NT2/D1 (cell line): ENCODE measurements around the gene CAMK4.

Experiments
- DNase-seq: peaks from one replicate; pipeline ENCODE4 v3.0.0-alpha.2; 2011; ENCODE audit warnings: low read depth, low spot score
- H3K27me3 ChIP-seq: 2 replicates; pipeline ENCODE4 v1.6.0; 2011; ENCODE audit warnings: mild to moderate bottlenecking; ENCODE audit not compliant: insufficient read length, insufficient read depth
- H3K36me3 ChIP-seq: 2 replicates; pipeline ENCODE4 v1.6.1; 2011; ENCODE audit warnings: mild to moderate bottlenecking, low read length, mixed read lengths; ENCODE audit not compliant: insufficient read depth, insufficient read length
- H3K4me1 ChIP-seq: 2 replicates; pipeline ENCODE4 v1.5.1; 2011; ENCODE audit not compliant: insufficient read depth, insufficient read length
- H3K4me3 ChIP-seq: 2 replicates; pipeline ENCODE4 v1.5.1; 2011; ENCODE audit warnings: low read depth; ENCODE audit not compliant: insufficient read length
- H3K9ac ChIP-seq: 2 replicates; pipeline ENCODE4 v1.6.0; 2011; ENCODE audit warnings: low read depth; ENCODE audit not compliant: insufficient read length
- H3K9me3 ChIP-seq: 2 replicates; pipeline ENCODE4 v1.5.1; 2011; ENCODE audit warnings: mild to moderate bottlenecking, low read length; ENCODE audit not compliant: insufficient read depth
- SUZ12 ChIP-seq: IDR thresholded peaks from 2 replicates; pipeline ENCODE4 v1.6.1; 2011; ENCODE audit not compliant: insufficient read length, insufficient read depth; ENCODE audit errors: extremely low read depth
- YY1 ChIP-seq: IDR thresholded peaks from 2 replicates; pipeline ENCODE4 v1.6.1; 2011; ENCODE audit not compliant: insufficient read length, insufficient read depth
- ZNF274 ChIP-seq: IDR thresholded peaks from 2 replicates; pipeline ENCODE4 v1.6.1; 2011; ENCODE audit warnings: mild to moderate bottlenecking, low read depth, low read length

CAMK4 gene

GRCh38 chr5:111278858-111279504, 54.8 kb downstream of the CAMK4 start:
- no peaks in the 10 kb centered on the region for H3K4me1 ChIP-seq
- TF ChIP-seq SUZ12 = no peak
- TF ChIP-seq YY1 = no peak
- TF ChIP-seq ZNF274 = no peak
- no peaks in the 10 kb centered on the region for H3K36me3 ChIP-seq
- no peak overlapping the region for H3K4me3 ChIP-seq
- H3K27me3 ChIP-seq = no peaks in the 10 kb centered on the region
- no peak overlapping the region for H3K9ac ChIP-seq
- H3K9me3 ChIP-seq = no peaks in the 10 kb centered on the region
- DNase-seq = peak; percentile 38

GRCh38 chr5:111280282-111280951, 56.2 kb downstream of the CAMK4 start:
- no peak overlapping the region for H3K9ac ChIP-seq
- H3K4me3 ChIP-seq = no peak overlapping the region
- H3K9me3 ChIP-seq = no peaks in the 10 kb centered on the region
- no peaks in the 10 kb centered on the region for H3K36me3 ChIP-seq
- no peak for DNase-seq
- no peaks in the 10 kb centered on the region for H3K27me3 ChIP-seq
- TF ChIP-seq SUZ12 (no peak), ZNF274 (no peak), YY1 (no peak)
- H3K4me1 ChIP-seq = no peaks in the 10 kb centered on the region

- Histone ChIP-seq H3K4me1 (no peaks in the 10 kb centered on the region), H3K9ac (no peak overlapping the region)
Observed at GRCh38 chr5:111282798-111283197, 58.6 kb downstream of the CAMK4 start.

DNA sequence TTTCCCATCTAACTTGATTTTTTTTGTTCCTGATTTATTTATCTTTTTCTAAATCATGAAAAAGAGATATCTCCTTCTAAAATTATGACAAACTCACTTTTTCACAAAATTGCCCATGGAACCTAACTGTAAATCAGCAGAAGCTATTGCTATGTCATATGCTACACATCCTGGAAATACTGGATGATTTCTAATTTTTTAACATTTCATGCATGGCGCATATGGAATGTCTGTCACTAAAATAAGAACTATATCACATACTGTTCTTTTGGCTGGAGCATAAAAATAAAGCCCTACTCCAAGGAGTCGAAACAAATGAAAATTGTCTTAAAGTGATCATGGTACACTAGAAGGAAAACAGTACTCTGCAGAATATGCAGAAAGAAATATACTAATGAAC, 60.6 kb downstream of the CAMK4 start:
- no peak for DNase-seq
- H3K27me3 ChIP-seq = no peaks in the 10 kb centered on the region
- TF ChIP-seq SUZ12 (no peak), ZNF274 (no peak), YY1 (no peak)
- no peaks in the 10 kb centered on the region for H3K36me3 ChIP-seq
- H3K4me3 ChIP-seq = no peak overlapping the region
- H3K9ac ChIP-seq = no peak overlapping the region
- H3K9me3 ChIP-seq = no peaks in the 10 kb centered on the region
- no peaks in the 10 kb centered on the region for H3K4me1 ChIP-seq

More at GRCh38 chr5:111282798-111283197, 58.6 kb downstream of the CAMK4 start:
- no peaks in the 10 kb centered on the region for H3K36me3 ChIP-seq
- no peaks in the 10 kb centered on the region for H3K27me3 ChIP-seq
- H3K9me3 ChIP-seq = no peaks in the 10 kb centered on the region
- no peak for TF ChIP-seq SUZ12
- TF ChIP-seq ZNF274 = no peak
- no peak for TF ChIP-seq YY1
- no peak overlapping the region for H3K4me3 ChIP-seq
- DNase-seq = no peak

GRCh38 chr5:111294551-111294950, 70.4 kb downstream of the CAMK4 start:
- no peak for TF ChIP-seq ZNF274
- TF ChIP-seq YY1 = no peak
- no peak for TF ChIP-seq SUZ12
- H3K27me3 ChIP-seq = no peaks in the 10 kb centered on the region
- H3K36me3 ChIP-seq = no peaks in the 10 kb centered on the region
- H3K4me1 ChIP-seq = no peaks in the 10 kb centered on the region
- H3K9ac ChIP-seq = no peak overlapping the region
- no peak overlapping the region for H3K4me3 ChIP-seq
- H3K9me3 ChIP-seq = no peaks in the 10 kb centered on the region
- no peak for DNase-seq

DNA sequence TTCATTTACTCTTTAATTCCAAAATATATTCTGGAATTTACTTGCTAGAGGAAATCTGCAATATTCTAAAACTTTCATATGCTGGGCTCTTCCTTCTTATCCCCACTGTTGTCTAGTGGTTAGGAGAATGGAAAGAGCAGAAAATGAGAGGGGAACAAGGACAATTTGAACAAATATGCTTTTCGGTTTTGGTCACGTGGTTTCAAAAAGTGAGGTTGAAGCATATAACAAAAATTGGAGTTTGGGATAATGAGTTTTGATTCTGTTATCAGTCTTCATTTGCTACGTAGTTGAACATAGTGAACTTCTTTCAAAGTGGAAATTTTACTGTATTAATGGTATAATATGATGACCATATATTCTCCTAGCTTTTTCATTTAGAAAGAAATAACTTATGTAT, 71.5 kb downstream of the CAMK4 start:
- no peak overlapping the region for H3K4me3 ChIP-seq
- DNase-seq = no peak
- no peaks in the 10 kb centered on the region for H3K27me3 ChIP-seq
- H3K36me3 ChIP-seq = no peaks in the 10 kb centered on the region
- H3K9me3 ChIP-seq = no peaks in the 10 kb centered on the region
- H3K4me1 ChIP-seq = no peaks in the 10 kb centered on the region
- no peak for TF ChIP-seq YY1
- no peak for TF ChIP-seq SUZ12
- no peak for TF ChIP-seq ZNF274
- H3K9ac ChIP-seq = no peak overlapping the region

- TF ChIP-seq SUZ12 (no peak), YY1 (no peak), ZNF274 (no peak)
- DNase-seq = no peak
- no peaks in the 10 kb centered on the region for H3K9me3 ChIP-seq
Observed at GRCh38 chr5:111296570-111296969, 72.4 kb downstream of the CAMK4 start.

More at GRCh38 chr5:111296570-111296969, 72.4 kb downstream of the CAMK4 start:
- Histone ChIP-seq H3K4me1 (no peaks in the 10 kb centered on the region), H3K36me3 (no peaks in the 10 kb centered on the region), H3K9ac (no peak overlapping the region), H3K4me3 (no peak overlapping the region), H3K27me3 (no peaks in the 10 kb centered on the region)
